AG09309 (cell line): ENCODE data around the gene PLXNA2.

ENCODE experiments used
- DNase-seq: peaks from one replicate; pipeline ENCODE4 v3.0.0-alpha.2; 2010; ENCODE audit warnings: low read depth
- H3K4me3 ChIP-seq: 2 replicates; pipeline ENCODE4 v1.5.1; 2011; ENCODE audit warnings: mild to moderate bottlenecking, low read depth, low read length, moderate library complexity; ENCODE audit not compliant: control insufficient read depth
- CTCF ChIP-seq: IDR thresholded peaks from 2 replicates; pipeline ENCODE4 v1.5.1; 2011; ENCODE audit warnings: mild to moderate bottlenecking, low read depth, low read length, inconsistent platforms; ENCODE audit not compliant: insufficient read depth, control insufficient read depth; ENCODE audit errors: missing control alignments

The PLXNA2 gene

GRCh38 chr1:208145167-208145566 lies 99.0 kb downstream of the PLXNA2 start:
- no peak for TF ChIP-seq CTCF

GRCh38 chr1:208142590-208143382 lies 101.4 kb downstream of the PLXNA2 start:
- H3K4me3 ChIP-seq: no peak overlapping the region
- DNase-seq: no peak
- no peak for TF ChIP-seq CTCF

More at GRCh38 chr1:208145167-208145566, 99.0 kb downstream of the PLXNA2 start:
- DNase-seq: no peak
- no peak overlapping the region for H3K4me3 ChIP-seq

GRCh38 chr1:208141610-208142192 lies 102.5 kb downstream of the PLXNA2 start:
- no peak overlapping the region for H3K4me3 ChIP-seq
- no peak for DNase-seq
- no peak for TF ChIP-seq CTCF

- no peak for DNase-seq
- H3K4me3 ChIP-seq: no peak overlapping the region
- no peak for TF ChIP-seq CTCF
Measured at GRCh38 chr1:208139434-208140045, 104.6 kb downstream of the PLXNA2 start.

DNA sequence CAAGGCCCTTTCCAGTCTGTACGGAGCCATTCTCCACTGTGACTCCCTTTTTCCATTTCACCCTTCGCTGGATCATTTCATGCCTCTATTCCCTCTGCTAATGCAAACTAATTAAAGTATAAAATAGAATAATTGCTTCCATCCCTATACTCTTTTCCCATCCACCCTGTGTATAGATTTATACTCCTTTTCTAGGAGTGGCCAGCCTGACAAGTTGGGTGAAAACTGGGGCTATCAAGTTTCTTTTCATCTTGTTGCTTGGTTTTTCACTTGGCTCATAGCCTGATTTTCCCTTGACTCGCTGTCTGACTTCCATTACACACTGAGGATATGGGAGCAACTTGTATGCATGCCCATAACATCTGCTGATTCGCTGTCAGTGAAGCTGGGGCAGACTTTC lies 107.0 kb downstream of the PLXNA2 start:
- DNase-seq: no peak
- TF ChIP-seq CTCF: no peak
- no peak overlapping the region for H3K4me3 ChIP-seq

- no peak for DNase-seq
- no peak for TF ChIP-seq CTCF
- H3K4me3 ChIP-seq: no peak overlapping the region
Measured at GRCh38 chr1:208136459-208137182, 107.6 kb downstream of the PLXNA2 start.
